ENCODE measurements around the gene EPB41L3.
"Not testable (repeated sequence)": the region's sequence is repeated elsewhere in the genome, so short reads cannot be mapped to it uniquely, and the experiment has no call there.

The EPB41L3 gene

DNA sequence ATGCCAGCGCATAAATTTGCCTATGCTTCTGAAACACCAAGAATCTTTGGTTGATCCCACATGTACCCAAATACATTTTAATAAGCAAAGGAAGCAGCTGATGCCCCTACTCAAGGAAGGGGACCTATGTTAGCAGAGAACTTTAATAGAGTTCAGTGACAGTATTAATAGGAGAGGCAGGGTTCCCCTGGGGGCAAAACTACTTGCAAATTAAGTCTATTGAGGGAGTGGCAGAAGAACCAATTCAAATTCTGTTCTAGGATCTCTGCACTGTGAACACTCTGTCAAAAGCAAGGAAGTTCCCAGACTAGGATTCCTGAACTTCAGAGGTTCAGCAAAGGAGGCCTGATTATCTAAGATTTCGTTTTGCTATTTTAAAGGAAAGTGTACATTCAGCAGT lies 47.5 kb downstream of the EPB41L3 start:
- CTCF ChIA-PET: no interaction called here
- TF ChIP-seq, protein P1, sequence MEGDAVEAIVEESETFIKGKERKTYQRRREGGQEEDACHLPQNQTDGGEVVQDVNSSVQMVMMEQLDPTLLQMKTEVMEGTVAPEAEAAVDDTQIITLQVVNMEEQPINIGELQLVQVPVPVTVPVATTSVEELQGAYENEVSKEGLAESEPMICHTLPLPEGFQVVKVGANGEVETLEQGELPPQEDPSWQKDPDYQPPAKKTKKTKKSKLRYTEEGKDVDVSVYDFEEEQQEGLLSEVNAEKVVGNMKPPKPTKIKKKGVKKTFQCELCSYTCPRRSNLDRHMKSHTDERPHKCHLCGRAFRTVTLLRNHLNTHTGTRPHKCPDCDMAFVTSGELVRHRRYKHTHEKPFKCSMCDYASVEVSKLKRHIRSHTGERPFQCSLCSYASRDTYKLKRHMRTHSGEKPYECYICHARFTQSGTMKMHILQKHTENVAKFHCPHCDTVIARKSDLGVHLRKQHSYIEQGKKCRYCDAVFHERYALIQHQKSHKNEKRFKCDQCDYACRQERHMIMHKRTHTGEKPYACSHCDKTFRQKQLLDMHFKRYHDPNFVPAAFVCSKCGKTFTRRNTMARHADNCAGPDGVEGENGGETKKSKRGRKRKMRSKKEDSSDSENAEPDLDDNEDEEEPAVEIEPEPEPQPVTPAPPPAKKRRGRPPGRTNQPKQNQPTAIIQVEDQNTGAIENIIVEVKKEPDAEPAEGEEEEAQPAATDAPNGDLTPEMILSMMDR (conservative IDR thresholded peaks at IDR 0.05; ENCODE audit: low read depth): no peak
- POLR2A ChIA-PET (ENCODE audit: low non-redundant PET): no interaction called here
- no peak for DNase-seq (ENCODE audit: low spot score)
- H3K27ac ChIP-seq: no peak overlapping the region

DNA sequence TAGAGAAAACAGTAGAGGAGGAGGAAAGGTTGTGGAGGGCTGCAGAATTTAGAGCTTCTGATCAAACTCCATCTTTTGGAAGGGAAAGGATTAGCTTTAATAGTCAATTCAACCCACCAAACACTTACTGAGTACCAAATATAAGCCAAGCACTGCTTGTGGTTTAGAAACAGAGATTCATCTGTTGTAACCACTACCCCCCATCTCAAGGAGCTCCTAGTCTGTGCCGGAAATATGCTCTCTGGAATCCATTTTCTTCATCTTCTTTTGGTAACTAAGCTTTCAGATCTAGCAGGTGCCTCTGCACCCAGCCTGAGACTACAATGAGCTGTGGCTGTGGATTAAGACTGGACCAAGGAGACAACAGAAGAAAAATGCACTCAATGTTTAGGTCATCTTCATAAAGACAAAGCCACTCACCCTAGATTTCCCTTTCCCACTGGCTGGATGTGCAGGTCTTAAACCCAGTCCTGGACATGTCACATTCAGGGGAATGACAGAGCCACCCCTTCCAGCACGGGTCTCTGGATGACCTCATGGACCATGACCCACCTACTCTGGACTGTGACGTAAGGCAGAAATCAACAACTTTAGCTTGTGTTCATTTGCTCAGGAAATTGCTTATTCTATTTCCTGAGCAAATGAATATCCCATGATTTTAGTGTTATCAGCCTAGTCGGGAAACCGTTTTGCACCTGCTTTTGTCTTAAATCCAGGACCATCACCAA lies 52.9 kb downstream of the EPB41L3 start:
- POLR2A ChIA-PET (ENCODE audit: low non-redundant PET): no interaction called here
- TF ChIP-seq, protein P1 (conservative IDR thresholded peaks at IDR 0.05; ENCODE audit: low read depth): no peak
- CTCF ChIA-PET: no interaction called here

DNA sequence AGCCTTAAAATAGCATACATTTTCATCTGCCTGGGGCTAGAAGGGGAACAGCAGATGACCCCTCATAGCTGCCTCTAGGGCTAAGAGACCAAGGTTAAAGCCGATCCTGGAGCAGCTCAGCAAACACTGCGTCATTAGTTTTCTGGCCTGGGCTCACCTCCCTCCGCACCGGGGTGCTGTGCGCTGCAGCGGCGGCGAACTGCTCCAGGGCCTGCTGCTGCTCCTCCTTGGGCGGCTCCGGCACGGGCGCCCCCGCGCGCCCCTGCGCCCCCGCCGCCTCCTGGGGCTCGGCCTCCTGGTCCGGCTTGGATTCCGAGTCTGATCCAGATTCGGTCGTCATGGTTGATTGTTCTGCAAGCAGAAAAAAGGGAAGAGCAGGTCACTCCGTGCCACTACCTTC lies 55.0 kb downstream of the EPB41L3 start:
- TF ChIP-seq, protein P1 (conservative IDR thresholded peaks at IDR 0.05; ENCODE audit: low read depth): no peak
- H3K27ac ChIP-seq: no peak overlapping the region
- ChIA-PET CTCF (no interaction called here), POLR2A (ENCODE audit: low non-redundant PET) (no interaction called here)
- no peak for DNase-seq (ENCODE audit: low spot score)

More for the DNA sequence above, 52.9 kb downstream of the EPB41L3 start:
- H3K27ac ChIP-seq: no peak overlapping the region
- DNase-seq (ENCODE audit: low spot score): no peak

DNA sequence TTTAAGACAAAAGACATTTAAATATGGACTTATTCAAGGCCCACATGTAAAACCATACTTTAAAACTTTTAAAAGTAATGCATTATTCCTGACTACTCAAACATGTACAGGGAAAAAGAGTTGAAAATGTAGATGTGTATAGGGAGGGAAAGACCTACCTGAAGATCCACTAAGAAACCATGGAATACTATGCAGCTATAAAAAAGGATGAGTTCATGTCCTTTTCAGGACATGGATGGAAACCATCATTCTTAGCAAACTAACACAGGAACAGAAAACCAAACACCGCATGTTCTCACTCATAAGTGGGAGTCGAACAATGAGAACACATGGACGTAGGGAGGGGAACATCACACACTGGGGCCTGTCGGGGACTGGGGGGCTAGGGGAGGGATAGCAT lies 55.8 kb downstream of the EPB41L3 start:
- DNase-seq (ENCODE audit: low spot score); H3K27ac ChIP-seq; POLR2A ChIA-PET (ENCODE audit: low non-redundant PET): not testable (repeated sequence)
- CTCF ChIA-PET: interaction anchor here (0.6 kb wide), 1 partner anchor 63 kb away, joined by 3 read pairs; no protein-coding TSS in a partner anchor

DNA sequence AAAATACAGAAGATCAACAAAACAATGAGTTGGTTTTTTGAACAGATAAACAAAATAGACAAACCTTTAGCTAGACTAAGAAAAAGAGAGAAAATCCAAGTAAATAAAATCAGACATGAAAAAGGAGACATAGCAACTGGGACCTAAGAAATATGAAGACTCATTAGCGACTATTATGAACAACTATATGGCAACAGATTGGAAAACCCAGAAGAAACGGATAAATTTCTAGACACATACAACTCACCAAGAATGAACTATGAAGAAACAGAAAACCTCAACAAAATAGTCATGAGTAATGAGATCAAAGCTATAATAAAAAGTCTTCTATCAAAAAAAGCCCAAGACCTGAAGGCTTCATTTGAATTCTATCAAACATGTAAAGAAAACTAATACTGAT lies 59.3 kb downstream of the EPB41L3 start:
- CTCF ChIA-PET: interaction anchor here (0.6 kb wide), 1 partner anchor 31 kb away, joined by 3 read pairs; no protein-coding TSS in a partner anchor
- TF ChIP-seq, protein P1 (conservative IDR thresholded peaks at IDR 0.05; ENCODE audit: low read depth): no peak
- POLR2A ChIA-PET (ENCODE audit: low non-redundant PET): no interaction called here
- H3K27ac ChIP-seq: no peak overlapping the region
- DNase-seq (ENCODE audit: low spot score): no peak

DNA sequence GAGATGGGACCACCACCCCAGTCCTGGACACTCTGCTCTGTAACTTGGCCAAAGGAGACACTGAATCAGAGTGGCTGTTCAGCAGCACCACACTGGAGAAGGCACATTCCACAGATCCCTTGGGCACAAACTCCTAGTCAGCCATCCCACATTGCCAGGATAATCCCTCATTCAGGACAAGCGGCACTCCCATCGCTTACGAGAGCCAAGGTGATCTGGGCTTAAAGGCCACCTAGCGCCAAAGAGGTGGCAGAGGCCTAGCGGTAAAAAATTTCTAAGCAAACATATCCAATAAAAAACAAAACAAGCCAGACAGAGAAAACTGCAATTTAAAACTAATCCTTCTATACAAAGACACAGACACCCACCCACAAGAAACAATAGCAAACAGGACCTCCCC lies 62.2 kb downstream of the EPB41L3 start:
- no peak for DNase-seq (ENCODE audit: low spot score)
- no peak overlapping the region for H3K27ac ChIP-seq
- POLR2A ChIA-PET (ENCODE audit: low non-redundant PET): no interaction called here
- CTCF ChIA-PET: no interaction called here
- TF ChIP-seq, protein P1 (conservative IDR thresholded peaks at IDR 0.05; ENCODE audit: low read depth): no peak

DNA sequence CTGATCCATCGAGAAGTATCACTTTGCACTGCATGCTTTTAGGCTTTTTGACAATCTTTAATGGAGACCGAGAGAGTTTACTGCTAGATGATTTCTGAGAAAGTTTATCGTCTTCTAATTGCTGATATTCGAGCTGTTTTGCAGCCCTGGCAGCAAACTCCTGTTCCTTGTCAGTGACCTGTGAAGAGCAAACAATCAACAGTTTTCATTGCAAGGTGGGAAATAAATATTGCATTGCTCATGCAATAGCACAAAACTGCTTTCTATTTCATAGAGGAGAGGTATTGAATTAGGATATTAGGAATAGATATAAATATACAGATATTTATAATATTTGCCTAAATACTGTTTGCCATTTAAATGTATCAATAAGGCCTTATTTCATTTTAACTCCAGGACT lies 65.5 kb downstream of the EPB41L3 start:
- no peak for DNase-seq (ENCODE audit: low spot score)
- TF ChIP-seq, protein P1 (conservative IDR thresholded peaks at IDR 0.05; ENCODE audit: low read depth): no peak
- H3K27ac ChIP-seq: no peak overlapping the region
- ChIA-PET CTCF (no interaction called here), POLR2A (ENCODE audit: low non-redundant PET) (no interaction called here)

All from RWPE1 (cell line).